HG03460 (cell line): ENCODE measurements around the gene MYO5B.

Source experiments
- ATAC-seq: cut with Tn5 transposase; IDR thresholded peaks from one replicate; pipeline ENCODE4 v1.9.1; 2021; ENCODE audit not compliant: unreplicated experiment

MYO5B gene

DNA sequence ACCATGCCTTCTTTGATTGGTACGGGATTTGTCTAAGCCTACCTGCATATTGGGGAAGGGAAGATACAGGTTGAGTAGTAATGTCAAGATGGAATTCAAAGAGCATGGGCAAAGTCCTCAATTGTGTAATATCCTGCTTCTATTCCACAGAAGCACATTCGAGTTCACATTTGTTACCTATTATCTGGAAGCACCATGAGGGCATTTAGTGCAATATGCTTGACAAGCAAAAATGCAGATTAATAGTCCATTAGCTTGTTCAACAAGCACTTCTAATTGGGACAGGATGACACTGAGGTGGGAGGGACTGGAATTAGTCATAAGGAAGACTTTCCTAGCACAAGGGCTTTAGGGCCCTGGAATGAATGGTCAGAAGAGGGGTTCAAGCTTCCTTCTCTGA, 40.5 kb downstream of the MYO5B start:
- ATAC-seq: no peak

DNA sequence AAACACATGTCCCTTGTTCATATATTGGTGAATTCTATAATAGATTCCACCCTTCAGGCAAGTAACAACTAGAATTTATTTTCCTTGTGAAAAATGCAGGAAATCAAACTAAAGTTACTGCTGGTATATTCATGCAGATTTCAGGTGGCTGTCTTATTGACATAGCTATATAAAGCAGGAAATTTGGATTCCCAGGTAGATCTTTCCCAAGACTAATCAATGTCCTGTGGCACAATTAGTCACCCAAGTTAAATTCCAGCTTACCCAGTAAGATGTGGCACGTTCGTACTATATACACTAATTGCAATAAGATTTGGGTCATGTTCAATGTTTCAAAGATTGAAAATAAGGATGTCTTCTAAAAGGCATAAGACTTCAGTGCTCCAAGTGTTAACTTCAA, 42.0 kb downstream of the MYO5B start:
- no peak for ATAC-seq

DNA sequence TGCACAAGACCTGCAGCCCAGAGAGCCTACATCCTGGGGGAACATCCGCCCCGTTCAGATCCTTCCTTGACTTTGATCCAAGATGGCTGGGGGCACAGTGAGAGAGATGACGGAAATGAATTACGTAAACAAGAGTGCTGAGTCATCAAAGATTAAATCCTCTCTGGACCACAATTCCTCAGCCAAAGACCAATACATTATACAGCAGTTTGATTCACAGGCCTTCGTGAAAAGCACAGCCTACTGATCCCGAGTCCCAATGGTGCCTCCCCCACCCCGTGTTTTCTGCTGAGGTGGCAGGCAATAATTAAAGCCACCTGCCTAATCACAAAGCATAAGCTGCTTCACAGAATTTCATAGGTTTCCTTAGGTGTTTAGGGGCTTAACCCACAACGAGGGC, 43.0 kb downstream of the MYO5B start:
- ATAC-seq: no peak

DNA sequence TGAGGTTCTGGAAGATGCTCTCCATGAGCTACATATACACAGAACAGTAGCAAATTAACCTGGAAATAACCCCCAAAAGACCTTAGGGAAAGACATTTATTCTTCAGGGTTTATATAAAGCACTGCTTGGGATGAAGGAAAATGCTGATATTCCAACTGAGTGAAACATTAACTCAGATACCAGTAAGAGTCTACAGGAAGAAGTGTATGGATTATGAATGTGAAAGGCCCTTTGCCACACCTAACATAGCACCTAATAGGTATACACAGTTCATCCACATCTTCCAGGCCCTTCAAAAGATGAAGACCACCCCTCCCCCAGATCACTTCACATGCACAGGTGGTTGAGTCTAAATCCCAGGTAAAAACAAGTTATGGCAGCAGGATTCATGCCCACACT, 50.4 kb downstream of the MYO5B start:
- ATAC-seq: no peak

DNA sequence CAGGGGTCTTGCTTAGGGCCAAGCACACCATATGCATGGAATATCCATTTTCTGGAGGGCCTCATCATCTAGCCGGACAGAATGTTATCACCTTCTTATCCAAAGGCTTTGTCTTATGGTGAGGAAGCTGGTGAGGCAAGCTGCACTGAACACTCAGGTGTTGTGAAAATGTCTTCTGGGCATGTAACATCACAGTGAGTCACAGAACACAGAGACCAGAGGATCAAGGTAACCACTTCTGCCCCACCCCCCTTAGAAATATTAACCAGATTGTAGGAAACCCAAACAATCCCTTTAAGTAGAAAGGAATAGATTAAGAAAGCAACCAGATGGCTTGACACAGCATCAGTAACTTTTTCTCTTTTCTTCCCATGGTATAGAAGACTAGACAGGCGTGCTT, 51.1 kb downstream of the MYO5B start:
- no peak for ATAC-seq

DNA sequence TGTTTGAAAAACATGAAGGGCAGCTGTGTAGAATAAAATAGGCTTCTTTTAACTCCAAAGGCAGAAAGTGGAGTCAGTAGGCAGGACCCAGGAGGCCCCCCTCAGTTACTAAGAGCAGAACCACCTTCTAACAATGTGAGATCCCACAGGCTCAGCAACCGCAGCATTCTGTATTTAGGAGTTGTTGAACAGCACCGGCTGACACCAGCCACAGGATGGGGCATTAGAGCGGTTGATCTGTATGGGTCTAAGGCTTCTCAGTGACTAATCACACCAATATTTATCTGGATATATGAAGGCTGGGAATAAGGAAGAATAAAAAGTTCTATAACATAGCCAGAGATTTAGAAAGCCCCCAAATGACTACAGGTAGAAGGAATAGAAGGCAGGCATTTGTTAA, 51.7 kb downstream of the MYO5B start:
- no peak for ATAC-seq

DNA sequence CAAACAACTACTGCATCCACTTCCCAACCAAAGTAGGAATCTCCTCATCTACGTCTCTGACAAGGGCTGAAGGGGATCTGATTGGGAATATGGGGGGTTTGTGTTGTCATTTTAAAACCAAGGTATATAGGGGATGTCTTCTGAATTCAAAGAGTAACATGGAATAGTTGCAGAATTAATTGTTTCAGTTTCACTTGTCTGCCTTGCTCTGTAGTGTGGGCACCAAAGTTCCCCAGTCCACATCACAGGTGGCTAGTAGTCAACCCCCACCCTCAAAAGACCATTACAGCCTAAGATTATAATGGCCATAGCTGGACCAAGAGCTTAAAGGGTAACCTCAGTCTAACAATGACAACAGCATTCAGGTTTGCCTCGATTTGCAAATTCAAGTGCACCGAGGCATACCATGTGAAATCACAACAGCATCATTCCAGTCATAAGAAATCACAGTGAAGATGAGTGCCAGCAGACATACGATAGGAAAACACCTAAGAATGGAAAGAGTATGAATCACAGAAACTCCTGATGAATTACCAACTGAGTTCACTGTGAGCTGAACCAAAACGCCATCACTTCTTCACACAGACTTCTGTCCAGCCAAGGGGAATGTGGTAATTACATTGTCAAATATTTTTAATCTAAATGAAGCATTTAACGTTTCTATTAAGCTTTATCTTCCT, 52.4 kb downstream of the MYO5B start:
- no peak for ATAC-seq

DNA sequence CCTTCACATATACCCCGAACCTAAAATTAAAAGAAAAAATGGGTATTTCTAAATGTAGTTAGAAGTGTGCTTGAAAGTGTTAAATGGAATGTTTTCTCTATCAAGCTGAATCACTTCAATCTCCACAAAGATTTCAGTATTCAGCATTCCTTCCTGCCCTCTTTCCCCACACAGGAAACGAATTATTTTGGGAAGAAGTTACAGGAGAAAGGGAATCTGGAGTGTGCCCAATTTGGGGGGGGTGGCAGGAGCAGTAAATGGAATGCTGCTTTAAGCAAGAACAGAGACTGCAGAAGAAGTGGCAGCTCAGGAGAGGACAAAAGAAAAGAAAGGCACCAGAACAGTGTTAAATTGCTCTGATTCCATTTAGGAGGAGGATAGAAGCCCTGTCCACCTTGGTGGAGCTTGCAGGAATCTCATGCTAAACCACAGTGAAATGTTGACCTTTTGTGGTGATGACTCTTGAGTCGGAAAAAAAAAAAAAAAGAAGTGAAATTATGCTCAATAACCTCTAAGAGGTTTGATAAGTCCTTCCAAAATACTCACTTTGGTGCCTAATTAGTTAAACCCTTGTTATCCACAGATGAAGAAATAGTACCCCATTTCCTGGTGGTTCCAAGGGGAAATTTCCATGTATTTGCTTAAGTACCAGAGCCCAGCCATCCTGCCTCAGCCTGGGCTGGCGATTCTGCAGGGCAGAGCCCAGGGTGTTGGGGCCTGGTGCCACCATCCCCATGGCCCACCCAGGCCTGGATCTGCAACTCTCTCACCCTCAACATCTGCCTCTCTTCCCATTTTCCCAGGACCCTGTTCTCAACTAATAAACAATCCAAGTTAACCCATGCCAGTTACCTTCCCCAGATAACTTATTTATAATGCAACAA, 56.5 kb downstream of the MYO5B start:
- ATAC-seq: no peak

DNA sequence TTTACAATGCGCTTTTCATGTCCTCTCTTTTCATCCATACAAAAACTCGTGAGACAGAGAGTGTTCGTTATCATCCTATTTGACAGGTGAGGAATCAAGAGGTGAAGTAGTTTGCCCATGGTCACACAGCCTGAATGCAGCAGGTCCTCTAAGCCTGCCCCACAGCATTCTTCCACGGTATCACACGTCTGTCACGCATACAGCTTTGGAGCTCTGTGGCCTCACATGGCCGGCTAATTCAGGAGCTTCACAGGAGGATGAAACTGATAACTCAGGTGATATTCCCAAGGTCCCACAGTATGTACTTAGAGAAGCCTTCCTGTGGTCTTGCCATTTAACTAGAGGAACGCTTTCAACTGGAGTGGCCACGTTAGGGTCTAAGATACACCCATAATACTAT, 59.0 kb downstream of the MYO5B start:
- no peak for ATAC-seq

DNA sequence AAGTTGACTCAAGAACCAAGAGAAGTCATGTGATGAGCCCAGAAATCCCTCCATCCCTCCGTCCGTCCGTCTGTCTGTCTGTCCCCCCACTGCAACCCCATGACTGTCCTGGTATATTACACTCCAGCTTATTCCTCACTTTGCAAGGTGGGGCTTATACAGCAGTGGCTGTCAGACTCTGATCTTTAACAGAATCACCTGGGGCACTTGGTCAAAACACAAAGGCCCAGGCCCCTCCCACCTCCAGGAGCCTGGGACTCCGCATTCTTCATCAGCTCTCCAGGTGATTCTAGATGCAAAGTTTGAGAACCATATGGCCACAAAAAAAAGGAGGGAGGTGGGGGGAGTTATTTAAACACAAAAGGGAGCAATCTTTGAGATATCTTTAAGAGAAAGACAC, 61.4 kb downstream of the MYO5B start:
- no peak for ATAC-seq

DNA sequence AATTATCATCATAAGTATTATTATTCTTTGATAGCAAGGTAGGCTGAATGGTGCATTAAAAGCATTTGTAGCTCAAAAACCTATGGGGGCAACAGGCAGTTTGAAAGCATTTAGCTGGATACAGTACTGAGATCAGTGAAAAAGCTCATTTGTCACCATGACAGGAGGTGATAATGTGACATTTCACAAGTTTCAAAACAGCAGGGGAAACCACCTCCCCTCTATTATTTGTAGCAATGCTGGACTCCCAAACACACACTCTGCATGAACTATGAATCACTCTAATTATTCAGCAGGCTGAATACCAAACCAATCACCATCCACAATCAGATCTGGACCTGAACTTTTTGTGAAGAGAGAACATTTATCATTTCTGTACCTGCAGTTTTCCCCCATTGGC, 63.4 kb downstream of the MYO5B start:
- ATAC-seq: no peak

DNA sequence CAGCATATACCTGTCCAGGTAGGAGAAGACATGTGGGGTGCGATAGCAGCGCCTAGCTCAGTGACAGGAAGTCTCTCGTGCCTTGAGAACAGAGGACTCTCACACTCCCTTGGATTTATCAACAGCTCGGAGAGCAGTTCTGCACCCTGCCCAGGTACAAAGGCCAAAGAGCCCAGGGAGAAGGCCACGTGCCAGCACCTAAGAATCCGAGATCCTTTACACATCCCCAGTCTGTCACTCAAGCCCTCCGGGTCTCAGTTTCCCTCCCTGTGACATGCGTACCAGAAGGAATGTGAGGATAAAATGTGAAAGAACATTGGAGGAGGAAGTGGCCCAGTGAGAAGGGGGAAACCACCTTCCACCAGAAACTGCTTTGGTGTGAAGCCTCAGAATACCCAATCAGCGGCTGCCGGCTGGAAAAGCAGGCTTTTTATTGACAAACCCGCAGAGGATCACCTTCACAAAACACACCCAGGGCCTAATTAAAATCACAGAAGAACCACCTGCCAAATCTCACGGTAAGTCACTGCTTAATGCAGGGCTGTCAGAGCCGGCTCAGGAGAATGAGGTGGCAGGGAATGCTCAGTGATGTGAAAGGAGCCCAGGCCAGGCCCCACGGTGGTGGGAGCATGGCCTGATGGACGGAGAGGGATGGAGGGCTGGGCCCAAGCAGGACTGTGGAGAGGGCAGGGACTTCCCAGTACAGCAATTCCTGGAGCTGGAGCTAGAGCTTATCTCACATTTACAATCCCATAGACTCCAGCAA, 66.3 kb downstream of the MYO5B start:
- no peak for ATAC-seq

DNA sequence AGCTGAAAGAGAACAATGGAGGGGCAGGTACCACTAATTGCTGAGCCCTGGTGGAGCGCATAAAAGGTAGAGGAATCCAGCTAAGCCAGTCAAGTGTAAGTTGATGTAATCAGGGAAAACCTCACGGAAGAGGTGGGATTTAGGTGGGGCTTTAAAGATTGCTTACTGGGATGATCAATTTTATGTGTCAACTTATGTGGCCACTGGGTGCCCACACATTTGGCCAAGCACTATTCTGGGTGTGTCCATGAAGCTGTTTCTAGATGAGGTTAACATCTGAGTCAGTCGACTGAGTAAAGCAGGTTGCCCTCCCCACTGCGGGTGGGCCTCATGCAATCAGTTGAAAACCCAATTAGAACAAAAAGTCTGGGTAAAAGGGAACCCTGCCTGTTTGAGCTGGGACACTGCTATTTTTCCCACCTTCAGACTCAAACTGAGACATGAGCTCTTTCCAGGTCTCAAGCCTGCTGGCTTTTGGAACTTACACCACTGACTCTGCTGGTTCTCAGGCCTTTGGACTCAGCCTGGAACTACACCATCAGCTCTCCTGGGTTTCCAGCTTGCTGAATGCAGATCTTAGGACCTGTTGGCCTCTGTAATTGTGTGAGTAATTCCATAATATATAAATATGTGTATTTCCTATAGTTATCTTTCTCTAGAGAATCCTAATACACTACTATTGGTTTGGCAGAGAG, 67.3 kb downstream of the MYO5B start:
- no peak for ATAC-seq

DNA sequence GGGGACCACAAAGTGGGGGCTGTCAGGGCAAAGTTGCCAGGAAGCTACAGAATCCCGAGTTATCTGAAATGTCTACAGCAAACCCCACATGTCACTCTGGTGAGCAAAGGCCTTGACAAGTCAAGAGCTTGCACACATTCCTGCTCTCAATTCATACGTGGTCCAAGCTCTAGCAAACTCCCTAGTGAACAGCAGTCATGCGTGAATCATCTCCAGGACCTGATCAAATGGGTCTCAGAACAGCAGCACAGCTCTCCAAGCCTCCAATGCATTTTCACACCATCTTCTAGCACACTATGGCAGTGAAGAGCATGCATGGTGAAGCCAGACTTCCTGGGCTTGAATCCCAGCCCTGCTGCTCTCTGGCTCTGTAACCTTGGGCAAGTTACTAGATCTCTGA, 68.5 kb downstream of the MYO5B start:
- ATAC-seq: no peak

DNA sequence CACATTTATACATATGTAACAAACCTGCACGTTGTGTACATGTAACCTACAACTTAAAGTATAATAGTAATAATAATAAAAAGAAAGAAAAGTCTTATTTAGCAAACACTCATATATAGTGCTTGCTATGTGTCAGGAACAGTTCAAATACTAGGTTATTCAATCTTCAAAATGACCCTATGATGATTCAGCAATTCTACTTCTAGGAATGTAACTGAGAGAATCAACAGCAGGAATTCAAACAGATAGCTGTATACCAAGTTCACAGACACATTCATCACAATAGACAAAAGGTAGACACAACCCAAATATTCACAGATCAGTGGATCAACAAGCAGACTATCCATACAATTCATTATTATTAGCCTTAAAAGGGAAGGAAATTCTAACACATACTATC, 69.5 kb downstream of the MYO5B start:
- ATAC-seq: no peak

DNA sequence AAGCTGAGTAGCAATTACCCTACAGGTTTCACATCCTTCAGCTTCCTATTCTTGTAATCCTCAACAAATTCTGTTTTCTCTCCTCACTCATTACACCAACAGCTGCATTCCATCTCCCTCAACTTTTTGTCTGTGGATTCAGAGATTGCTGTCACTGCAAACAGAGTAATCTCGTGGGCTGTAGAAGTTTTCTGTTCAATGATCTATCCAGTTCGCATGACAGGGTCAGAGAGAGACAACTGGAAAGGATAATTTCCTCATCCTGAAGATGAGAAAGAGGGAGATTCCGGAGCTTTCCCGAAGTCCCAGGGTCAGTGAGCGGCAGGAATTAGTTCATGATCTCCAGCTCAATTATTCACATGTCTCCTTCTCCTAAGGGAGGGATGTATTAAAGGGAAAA, 75.7 kb downstream of the MYO5B start:
- no peak for ATAC-seq

DNA sequence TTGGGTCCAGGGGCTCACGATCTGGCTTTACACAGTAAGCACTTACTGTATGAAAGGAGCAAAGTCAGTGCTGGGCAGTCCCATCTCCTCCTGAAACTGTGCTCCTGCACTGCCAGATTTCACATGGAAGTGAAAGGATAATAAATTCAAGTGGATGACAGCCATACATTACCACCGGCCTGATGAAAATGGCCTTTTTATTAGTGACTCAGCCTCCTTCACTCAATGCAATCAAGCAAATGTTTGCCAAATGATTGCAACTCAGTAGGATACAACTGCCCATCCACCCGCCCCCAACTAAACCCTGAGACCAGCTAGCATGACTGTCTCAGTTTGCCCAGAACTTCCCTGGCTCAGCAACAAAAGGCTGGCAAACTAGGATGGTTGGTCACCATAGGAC, 77.1 kb downstream of the MYO5B start:
- ATAC-seq: no peak

DNA sequence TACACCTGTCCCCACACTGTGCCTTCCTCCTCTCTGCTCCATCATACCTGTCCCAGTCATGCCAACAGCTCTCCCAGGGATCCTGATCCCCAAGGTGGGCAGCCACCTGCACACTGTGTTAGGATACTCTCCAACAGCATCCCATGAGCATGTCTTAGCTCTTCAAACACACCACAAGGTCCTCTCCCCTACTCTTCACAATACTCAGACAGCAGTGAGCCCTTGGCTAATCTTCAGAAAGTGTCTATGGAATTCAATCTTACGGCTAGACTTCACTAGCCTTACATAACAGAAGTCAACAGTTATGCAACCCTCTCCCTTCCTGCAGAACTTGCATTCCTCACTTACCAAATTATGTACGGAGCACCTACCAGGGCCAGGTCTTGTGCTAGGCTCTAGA, 79.9 kb downstream of the MYO5B start:
- no peak for ATAC-seq

DNA sequence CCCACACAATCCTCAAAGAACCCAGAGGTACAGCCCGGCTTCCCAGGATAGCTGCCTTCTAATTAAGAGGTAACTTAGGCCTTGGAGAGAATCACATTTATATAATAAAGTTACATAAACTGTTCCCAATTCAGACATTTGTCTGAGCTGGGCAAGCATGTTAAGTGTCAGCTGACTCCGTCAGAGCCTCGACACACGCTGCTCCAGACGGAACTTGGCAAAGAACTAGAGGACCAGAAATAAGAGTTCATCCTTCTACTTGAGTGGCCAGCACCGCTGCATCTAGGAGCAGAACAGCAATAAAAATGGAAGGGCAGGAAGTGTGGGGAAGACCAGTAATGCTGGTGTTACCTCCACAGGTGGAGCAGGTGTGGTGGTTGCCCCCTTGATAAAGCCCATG, 80.5 kb downstream of the MYO5B start:
- no peak for ATAC-seq

DNA sequence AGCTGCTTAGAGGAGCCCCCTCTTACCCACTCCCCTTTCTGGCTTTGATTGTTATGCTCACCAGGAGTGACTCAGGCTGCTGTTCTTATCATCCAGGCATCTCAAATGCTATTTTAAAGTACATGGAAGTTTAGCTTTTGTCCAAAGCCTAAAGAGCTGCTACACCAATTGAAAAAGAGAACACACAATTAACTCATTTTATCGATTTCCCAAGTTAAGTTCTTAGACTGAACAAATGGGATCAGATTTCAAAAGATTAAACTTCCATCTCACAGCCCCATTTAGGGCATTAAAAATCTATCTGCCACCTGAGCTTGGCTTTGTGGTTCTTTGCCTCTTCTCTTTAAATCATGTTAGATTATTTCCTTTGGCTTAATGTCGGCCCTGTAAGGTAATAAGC, 81.2 kb downstream of the MYO5B start:
- no peak for ATAC-seq

DNA sequence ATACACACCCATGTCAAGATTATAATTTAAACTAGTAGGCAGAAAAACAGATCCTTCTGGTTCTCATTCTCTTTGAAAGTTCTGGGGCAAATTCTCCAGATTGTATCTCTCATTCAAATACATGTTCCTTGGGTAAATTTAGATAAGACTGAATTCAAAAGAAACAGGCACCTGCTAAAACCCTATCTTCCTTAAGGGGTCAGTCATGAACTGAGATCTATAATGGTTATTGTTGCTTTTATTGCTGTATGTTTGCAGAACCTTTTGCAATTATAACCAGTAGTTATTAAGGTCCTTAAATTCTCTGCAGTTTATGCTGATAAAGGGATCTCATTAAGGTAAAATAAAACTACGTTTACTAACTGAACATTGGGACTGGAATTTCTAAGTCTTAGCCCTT, 83.5 kb downstream of the MYO5B start:
- ATAC-seq: no peak
